Neural cell (in vitro differentiated cells): ENCODE data around the gene CELA2A. TPM values are rescaled to one million over a fixed set of nuclear protein-coding genes. Genes with fewer than 3 reads are reported as not detected.

Source experiments
- H2AFZ ChIP-seq: fragments of 200-600, 300-800 bp; sonication (generic), shearing (Covaris generic); 2 replicates; pipeline ENCODE4 v1.6.0; 2014; ENCODE audit warnings: low read depth, mild to moderate bottlenecking, antibody characterized with exemption, low read length, moderate library complexity
- H3F3A ChIP-seq: fragments of 200-600 bp; shearing (Covaris generic); 2 replicates; pipeline ENCODE4 v1.6.1; 2016; ENCODE audit warnings: mild to moderate bottlenecking, moderate library complexity, mixed read lengths, antibody characterized with exemption, low read length; ENCODE audit not compliant: insufficient read depth, poor library complexity, severe bottlenecking
- H3K27ac ChIP-seq: fragments of 200-600, 300-800 bp; sonication (generic), shearing (Covaris generic); 2 replicates; pipeline ENCODE4 v1.5.1; 2014; ENCODE audit warnings: mild to moderate bottlenecking, low read length, moderate library complexity
- H3K27me3 ChIP-seq: fragments of 300-800, 200-600 bp; sonication (generic), shearing (Covaris generic); 2 replicates; pipeline ENCODE4 v1.6.0; 2014; ENCODE audit warnings: mild to moderate bottlenecking, low read depth, low read length, moderate library complexity; ENCODE audit not compliant: insufficient read depth
- H3K36me3 ChIP-seq: fragments of 300-800, 200-600 bp; sonication (generic), shearing (Covaris generic); 2 replicates; pipeline ENCODE4 v1.5.1; 2014; ENCODE audit warnings: mild to moderate bottlenecking, antibody characterized with exemption, low read length, moderate library complexity; ENCODE audit not compliant: insufficient read depth
- H3K4me2 ChIP-seq: fragments of 300-800, 200-600 bp; sonication (generic), shearing (Covaris generic); 2 replicates; pipeline ENCODE4 v1.6.0; 2014; ENCODE audit warnings: mild to moderate bottlenecking, low read length
- H3K4me3 ChIP-seq: fragments of 300-800, 200-600 bp; sonication (generic), shearing (Covaris generic); 2 replicates; pipeline ENCODE4 v1.5.1; 2014; ENCODE audit warnings: mild to moderate bottlenecking, low read length, moderate library complexity
- H3K79me2 ChIP-seq: fragments of 200-600 bp; shearing (Covaris generic); replicated peaks from 2 replicates; pipeline ENCODE4 v1.6.0; 2014; ENCODE audit warnings: mild to moderate bottlenecking, low read length, moderate library complexity; ENCODE audit not compliant: insufficient read depth
- H3K9ac ChIP-seq: fragments of 300-800, 200-600 bp; sonication (generic), shearing (Covaris generic); 2 replicates; pipeline ENCODE4 v1.6.1; 2016; ENCODE audit warnings: mild to moderate bottlenecking, low read length, mixed read lengths
- H3K9me2 ChIP-seq: fragments of 200-600 bp; shearing (Covaris generic); 2 replicates; pipeline ENCODE4 v1.6.1; 2016; ENCODE audit warnings: mild to moderate bottlenecking, low read length, mixed read lengths; ENCODE audit not compliant: insufficient read depth
- H3K9me3 ChIP-seq: fragments of 200-600, 300-800 bp; sonication (generic), shearing (Covaris generic); 2 replicates; pipeline ENCODE4 v1.6.1; 2016; ENCODE audit warnings: mild to moderate bottlenecking, mixed run types, low read length, moderate library complexity, mixed read lengths
- H4K20me1 ChIP-seq: fragments of 200-600 bp; shearing (Covaris generic); 2 replicates; pipeline ENCODE4 v1.6.1; 2016; ENCODE audit warnings: mild to moderate bottlenecking, mixed run types; ENCODE audit not compliant: insufficient read depth
- CTCF ChIP-seq: fragments of 450-650 bp; IDR thresholded peaks from 2 replicates; pipeline ENCODE4 v1.5.1; 2014; ENCODE audit warnings: antibody characterized with exemption, mild to moderate bottlenecking, moderate library complexity; ENCODE audit not compliant: poor library complexity, severe bottlenecking
- EP300 ChIP-seq: fragments of 450-650 bp; conservative IDR thresholded peaks from 2 replicates; pipeline ENCODE4 v1.6.1; 2014; ENCODE audit warnings: antibody characterized with exemption, mild to moderate bottlenecking, moderate library complexity; ENCODE audit not compliant: poor library complexity, severe bottlenecking
- EZH2 ChIP-seq: fragments of 200-600, 300-800 bp; shearing (Covaris generic), sonication (generic); IDR thresholded peaks from 2 replicates; pipeline ENCODE4 v1.6.1; 2014; ENCODE audit warnings: antibody characterized with exemption, low read length, borderline replicate concordance, mild to moderate bottlenecking; ENCODE audit not compliant: insufficient read depth, poor library complexity, severe bottlenecking
- MXI1 ChIP-seq: fragments of 450-650 bp; conservative IDR thresholded peaks from 2 replicates; pipeline ENCODE4 v1.6.1; 2014; ENCODE audit warnings: antibody characterized with exemption, mild to moderate bottlenecking; ENCODE audit not compliant: poor library complexity, severe bottlenecking
- POLR2AphosphoS5 ChIP-seq: IDR thresholded peaks from 2 replicates; pipeline ENCODE4 v1.6.1; 2012
- RAD21 ChIP-seq: fragments of 450-650 bp; conservative IDR thresholded peaks from 2 replicates; pipeline ENCODE4 v1.6.1; 2014; ENCODE audit warnings: antibody characterized with exemption, mild to moderate bottlenecking, moderate library complexity
- REST ChIP-seq: IDR thresholded peaks from 2 replicates; pipeline ENCODE4 v1.6.1; 2012; ENCODE audit warnings: borderline replicate concordance
- SMC3 ChIP-seq: fragments of 450-650 bp; conservative IDR thresholded peaks from 2 replicates; pipeline ENCODE4 v1.6.1; 2014; ENCODE audit warnings: antibody characterized with exemption, mild to moderate bottlenecking, moderate library complexity; ENCODE audit not compliant: poor library complexity
- TAF1 ChIP-seq: IDR thresholded peaks from 2 replicates; pipeline ENCODE4 v1.6.1; 2012; ENCODE audit warnings: low read depth
- polyA plus RNA-seq: library from polyadenylated mRNA; depleted of rRNA; stranded (reverse); fragments of >200 nt; gene quantifications from 2 replicates; pipeline ENCODE4 v1.2.3, GENCODE V29; 2014

The CELA2A gene
- polyA plus RNA-seq, 1 donor from 2014 or later, result not detected

- no peaks in the 10 kb centered on the region for H3K79me2 ChIP-seq
- TF ChIP-seq REST (no peak), MXI1 (no peak), TAF1 (no peak), EZH2 (no peak), CTCF (no peak), POLR2AphosphoS5 (no peak), RAD21 (no peak)
- no peak overlapping the region for H3K4me3 ChIP-seq
- no peak overlapping the region for H3K27ac ChIP-seq
- no peaks in the 10 kb centered on the region for H3K36me3 ChIP-seq
- no peak overlapping the region for H2AFZ ChIP-seq
- H3K9me2 ChIP-seq, result no peaks in the 10 kb centered on the region
- H3K27me3 ChIP-seq, result no peaks in the 10 kb centered on the region
- H3F3A ChIP-seq, result no peaks in the 10 kb centered on the region
- H3K4me2 ChIP-seq, result no peak overlapping the region
- no peaks in the 10 kb centered on the region for H3K9me3 ChIP-seq
- H4K20me1 ChIP-seq, result no peaks in the 10 kb centered on the region
- no peak overlapping the region for H3K9ac ChIP-seq
Measured at GRCh38 chr1:15506831-15507230, 50.3 kb downstream of the CELA2A start.

- Histone ChIP-seq H3K36me3 (no peaks in the 10 kb centered on the region), H4K20me1 (no peaks in the 10 kb centered on the region), H3K9me3 (no peaks in the 10 kb centered on the region), H3F3A (no peaks in the 10 kb centered on the region), H2AFZ (no peak overlapping the region), H3K79me2 (no peaks in the 10 kb centered on the region), H3K4me3 (no peak overlapping the region), H3K4me2 (no peak overlapping the region), H3K27ac (no peak overlapping the region), H3K9me2 (no peaks in the 10 kb centered on the region), H3K9ac (no peak overlapping the region), H3K27me3 (no peaks in the 10 kb centered on the region)
- TF ChIP-seq SMC3, result no peak
Measured at GRCh38 chr1:15507278-15507677, 50.7 kb downstream of the CELA2A start.

GRCh38 chr1:15508700-15509487 is 52.4 kb downstream of the CELA2A start:
- Histone ChIP-seq H3K79me2 (no peaks in the 10 kb centered on the region), H3K4me3 (no peak overlapping the region), H3K9me2 (no peaks in the 10 kb centered on the region), H3K27ac (no peak overlapping the region), H3K36me3 (no peaks in the 10 kb centered on the region), H3F3A (no peaks in the 10 kb centered on the region), H4K20me1 (no peaks in the 10 kb centered on the region), H3K9ac (no peak overlapping the region), H3K4me2 (no peak overlapping the region), H3K27me3 (no peaks in the 10 kb centered on the region), H3K9me3 (no peaks in the 10 kb centered on the region), H2AFZ (no peak overlapping the region)
- TF ChIP-seq EZH2 (no peak), MXI1 (no peak), EP300 (no peak), REST (no peak)
